Caco-2 (cell line): ENCODE measurements around the gene CORO2A. TPM values are rescaled to one million over a fixed set of nuclear protein-coding genes. Genes with fewer than 3 reads are reported as not detected.

ENCODE experiments used
- BruUV-seq: library from RNA; stranded (reverse); fragments of 400-500 nt; replicated peaks from 2 replicates; lab custom pipeline; 2021; lab: Mats Ljungman, UMichigan
- CTCF ChIA-PET: fragments of 300-600 bp; sonication (Branson Sonifier 250); formaldehyde crosslinking; loops from one replicate; lab custom pipeline; 2022; ENCODE audit warnings: antibody characterized with exemption; lab: Charles Lee
- POLR2A ChIA-PET: fragments of 300-600 bp; sonication (Branson Sonifier 250); formaldehyde crosslinking; loops from one replicate; lab custom pipeline; 2022; ENCODE audit warnings: antibody characterized with exemption; lab: Charles Lee
- DNase-seq, 2 experiments: peaks; one replicate each; pipeline versions ENCODE4 v3.0.0 to v3.0.0-alpha.2; 2020 to 2022
- H3K27me3 ChIP-seq: replicated peaks from 2 replicates; pipeline ENCODE4 v1.6.0; 2011; ENCODE audit warnings: low read length; ENCODE audit not compliant: control insufficient read depth, insufficient read depth
- H3K36me3 ChIP-seq: 2 replicates; pipeline ENCODE4 v1.5.1; 2011; ENCODE audit warnings: low read length; ENCODE audit not compliant: control insufficient read depth, insufficient read depth
- H3K4me1 ChIP-seq: fragments of 250-450 bp; sonication (Bioruptor Pico); 2 replicates; pipeline ENCODE4 v1.5.1; 2020; ENCODE audit warnings: mild to moderate bottlenecking
- H3K4me3 ChIP-seq: 2 replicates; pipeline ENCODE4 v1.5.1; 2011; ENCODE audit warnings: low read depth, mild to moderate bottlenecking, control low read depth, low read length
- H3K9me3 ChIP-seq: fragments of 250-450 bp; sonication (Bioruptor Pico); 2 replicates; pipeline ENCODE4 v1.5.1; 2020; ENCODE audit warnings: mild to moderate bottlenecking, moderate library complexity
- H3K27ac Mint-ChIP-seq: one replicate; pipeline ENCODE4 v1.8.0; 2022; ENCODE audit warnings: mixed read lengths; ENCODE audit not compliant: unreplicated experiment
- H3K27me3 Mint-ChIP-seq: one replicate; pipeline ENCODE4 v1.8.0; 2022; ENCODE audit warnings: mixed read lengths; ENCODE audit not compliant: insufficient read depth, unreplicated experiment
- H3K36me3 Mint-ChIP-seq: one replicate; pipeline ENCODE4 v1.8.0; 2022; ENCODE audit warnings: mild to moderate bottlenecking, mixed read lengths; ENCODE audit not compliant: insufficient read depth, unreplicated experiment
- H3K4me1 Mint-ChIP-seq: one replicate; pipeline ENCODE4 v1.8.0; 2022; ENCODE audit warnings: low read depth, mixed read lengths; ENCODE audit not compliant: unreplicated experiment
- H3K4me3 Mint-ChIP-seq: one replicate; pipeline ENCODE4 v1.8.0; 2022; ENCODE audit warnings: mild to moderate bottlenecking, moderate library complexity, mixed read lengths; ENCODE audit not compliant: unreplicated experiment
- H3K9me3 Mint-ChIP-seq: one replicate; pipeline ENCODE4 v1.8.0; 2022; ENCODE audit warnings: mixed read lengths; ENCODE audit not compliant: unreplicated experiment
- CTCF ChIP-seq, 2 experiments: fragments of 200-600 bp in 1 of 2; IDR thresholded peaks; 1 replicate in 1 of 2; 2 replicates in 1 of 2; pipeline versions ENCODE4 v1.5.1 to v1.8.0; 2011 to 2022; ENCODE audit warnings: antibody characterized with exemption in 1 of 2, control low read depth in 1 of 2, inconsistent platforms in 1 of 2, low read depth in 1 of 2, low read length in 1 of 2, mild to moderate bottlenecking in 1 of 2, moderate library complexity in 1 of 2; ENCODE audit not compliant: insufficient read depth in 1 of 2, severe bottlenecking in 1 of 2, unreplicated experiment in 1 of 2
- intact Hi-C: fragments of 100-400 bp; cut with micrococcal nuclease; formaldehyde crosslinking; loops from one replicate; pipeline ENCODE4 v1.10.0; 2022; ENCODE audit not compliant: unreplicated experiment
- total RNA-seq: library from RNA; stranded (reverse); gene quantifications from 2 replicates; pipeline ENCODE4 v1.2.3, GENCODE V29; 2022

The CORO2A gene
- total RNA-seq, 1 experiment from 2014 or later: 18.9 TPM

DNA sequence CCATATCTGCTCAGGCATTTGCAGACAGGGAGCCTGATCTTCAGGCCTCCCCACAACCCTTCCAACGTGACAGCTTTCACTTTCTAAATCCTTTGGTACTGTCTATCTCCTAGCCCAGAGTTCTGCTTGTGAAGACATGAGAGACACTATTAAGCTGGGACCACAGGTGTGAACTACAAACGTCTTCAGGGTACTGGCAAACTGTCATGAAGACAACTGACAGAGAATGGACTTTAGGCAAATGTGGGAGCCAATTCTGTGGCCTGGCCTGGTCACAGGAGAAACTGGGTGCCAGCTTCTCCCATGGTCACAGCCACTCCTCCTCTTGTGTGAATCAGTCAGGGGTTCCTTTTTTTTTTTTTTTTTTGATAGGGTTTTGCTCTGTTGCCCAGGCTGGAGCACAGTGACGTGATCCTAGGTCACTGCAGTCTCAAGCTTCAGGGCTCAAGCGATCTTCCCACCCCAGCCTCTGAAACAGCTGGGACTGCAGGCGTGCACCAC lies 83.9 kb downstream of the CORO2A start:
- H3K27me3 ChIP-seq: no peaks in the 10 kb centered on the region
- no peaks in the 10 kb centered on the region for H3K4me1 ChIP-seq
- peaks cover 8% of the 10 kb centered on the region for H3K36me3 ChIP-seq
- H3K9me3 ChIP-seq: peaks cover 14% of the 10 kb centered on the region
- H3K36me3 Mint-ChIP-seq: peaks cover 42% of the 10 kb centered on the region
- no peak overlapping the region for H3K27ac Mint-ChIP-seq
- H3K9me3 Mint-ChIP-seq: no peaks in the 10 kb centered on the region
- POLR2A ChIA-PET: no interaction called here
- intact Hi-C loops: no loop called here
- no TSS peak for BruUV-seq
- no peaks in the 10 kb centered on the region for H3K4me1 Mint-ChIP-seq
- CTCF ChIA-PET: no interaction called here
- no peak overlapping the region for H3K4me3 Mint-ChIP-seq
- DNase-seq: peak in 1 of 2 experiments; percentile 3
- no peak for TF ChIP-seq CTCF (IDR thresholded peaks at IDR 0.05; ENCODE audit: insufficient read depth in 1 of 2, low read depth in 1 of 2, low read length in 1 of 2, severe bottlenecking in 1 of 2, unreplicated experiment in 1 of 2)
- no peak overlapping the region for H3K4me3 ChIP-seq
- H3K27me3 Mint-ChIP-seq: no peaks in the 10 kb centered on the region

DNA sequence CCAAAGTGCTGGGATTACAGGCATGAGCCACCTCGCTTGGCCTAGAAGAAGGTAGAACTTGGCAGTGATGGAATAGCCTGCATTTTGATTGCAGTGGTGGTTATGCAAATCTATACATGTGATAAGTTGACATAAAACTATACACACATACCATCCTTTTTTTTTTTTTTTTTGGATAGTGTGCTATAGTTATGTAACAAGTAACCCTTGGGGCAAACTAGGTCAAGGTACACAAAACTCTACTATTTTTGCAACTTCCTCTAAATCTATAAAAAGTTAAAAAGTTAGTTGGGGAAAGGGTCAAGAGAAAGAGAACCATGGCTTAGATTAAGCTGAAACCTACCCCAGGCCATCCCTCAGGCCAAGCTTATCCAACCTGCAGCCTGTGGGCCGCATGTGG lies 84.5 kb downstream of the CORO2A start:
- Mint-ChIP-seq H3K27ac (no peak overlapping the region), H3K36me3 (peaks cover 42% of the 10 kb centered on the region), H3K9me3 (no peaks in the 10 kb centered on the region), H3K27me3 (no peaks in the 10 kb centered on the region), H3K4me3 (no peak overlapping the region), H3K4me1 (no peaks in the 10 kb centered on the region)
- Histone ChIP-seq H3K4me3 (no peak overlapping the region), H3K27me3 (no peaks in the 10 kb centered on the region), H3K9me3 (peaks cover 14% of the 10 kb centered on the region), H3K36me3 (peaks cover 8% of the 10 kb centered on the region), H3K4me1 (no peaks in the 10 kb centered on the region)
- no peak for TF ChIP-seq CTCF (IDR thresholded peaks at IDR 0.05; ENCODE audit: insufficient read depth in 1 of 2, low read depth in 1 of 2, low read length in 1 of 2, severe bottlenecking in 1 of 2, unreplicated experiment in 1 of 2)
- BruUV-seq: TSS peak; percentile 5
- DNase-seq: no peak
- POLR2A ChIA-PET: no interaction called here
- CTCF ChIA-PET: no interaction called here
- intact Hi-C loops: no loop called here

- H3K27me3 ChIP-seq: no peaks in the 10 kb centered on the region
- no peaks in the 10 kb centered on the region for H3K27me3 Mint-ChIP-seq
- no peak overlapping the region for H3K4me3 Mint-ChIP-seq
- H3K9me3 Mint-ChIP-seq: no peaks in the 10 kb centered on the region
- CTCF ChIA-PET: no interaction called here
- peaks cover 12% of the 10 kb centered on the region for H3K4me1 Mint-ChIP-seq
- H3K27ac Mint-ChIP-seq: no peak overlapping the region
- BruUV-seq: no TSS peak
- no peak overlapping the region for H3K4me3 ChIP-seq
- H3K36me3 ChIP-seq: peaks cover 7% of the 10 kb centered on the region
- POLR2A ChIA-PET: no interaction called here
- intact Hi-C loops: no loop called here
- H3K9me3 ChIP-seq: peaks cover 14% of the 10 kb centered on the region
- H3K4me1 ChIP-seq: peaks cover 12% of the 10 kb centered on the region
- no peak for TF ChIP-seq CTCF (IDR thresholded peaks at IDR 0.05; ENCODE audit: insufficient read depth in 1 of 2, low read depth in 1 of 2, low read length in 1 of 2, severe bottlenecking in 1 of 2, unreplicated experiment in 1 of 2)
- peaks cover 41% of the 10 kb centered on the region for H3K36me3 Mint-ChIP-seq
- DNase-seq: peak in 1 of 2 experiments; percentile 26
Observed at GRCh38 chr9:98105006-98105405, 87.4 kb downstream of the CORO2A start.
